GM12891 (cell line): ENCODE data around the gene NR2F1-AS1.

Experiments
- PAX5 ChIP-seq: IDR thresholded peaks from 2 replicates; pipeline ENCODE4 v1.6.1; 2011; ENCODE audit warnings: low read length, moderate library complexity, mild to moderate bottlenecking; ENCODE audit not compliant: insufficient read depth, severe bottlenecking
- POLR2A ChIP-seq: IDR thresholded peaks from 2 replicates; pipeline ENCODE4 v1.6.1; 2011; ENCODE audit warnings: low read depth, low read length, control low read depth
- POLR2AphosphoS5 ChIP-seq: IDR thresholded peaks from 2 replicates; pipeline ENCODE4 v1.6.1; 2011; ENCODE audit warnings: low read depth, low read length, control low read depth
- POU2F2 ChIP-seq: IDR thresholded peaks from 2 replicates; pipeline ENCODE4 v1.6.1; 2011; ENCODE audit warnings: low read depth, mild to moderate bottlenecking, control low read depth, low read length, moderate library complexity
- SPI1 ChIP-seq: IDR thresholded peaks from 2 replicates; pipeline ENCODE4 v1.6.1; 2011; ENCODE audit warnings: low read depth, low read length, control low read depth
- TAF1 ChIP-seq: IDR thresholded peaks from 2 replicates; pipeline ENCODE4 v1.6.1; 2011; ENCODE audit warnings: low read depth, low read length, control low read depth

- TF ChIP-seq POLR2A (no peak), POLR2AphosphoS5 (no peak), TAF1 (no peak), PAX5 (no peak), SPI1 (no peak), POU2F2 (no peak)
These were observed 120.7 kb downstream of the NR2F1-AS1 start for GRCh38 chr5:93460286-93460685.
